ENCODE measurements around the gene AGPAT1.

- TF ChIP-seq YY1 (IDR thresholded peaks at IDR 0.05; ENCODE audit: insufficient read depth, insufficient read length) (no peak), ZNF274 (IDR thresholded peaks at IDR 0.05; ENCODE audit: low read depth, low read length) (no peak)
These were observed 16.7 kb upstream of the AGPAT1 start, which contains the start of gene GPSM3 for GRCh38 chr6:32192608-32193039.
